ENCODE results near the gene LMF1. TPM values are rescaled to one million over a fixed set of nuclear protein-coding genes. Genes with fewer than 3 reads are reported as not detected.
"Not testable (repeated sequence)": the region's sequence is repeated elsewhere in the genome, so short reads cannot be mapped to it uniquely, and the experiment has no call there.

Gene LMF1
- polyA plus RNA-seq, 4 donors: 14.6 to 26.5 (median 21.0) TPM

- no peak for DNase-seq (ENCODE audit: low read depth in 4 of 4, low spot score in 2 of 4)
Observed at GRCh38 chr16:898761-899682, 71.8 kb downstream of the LMF1 start.

GRCh38 chr16:898216-898615 lies 72.6 kb downstream of the LMF1 start:
- no peak for DNase-seq (ENCODE audit: low read depth in 4 of 4, low spot score in 2 of 4)

- DNase-seq (ENCODE audit: low read depth in 4 of 4, low spot score in 2 of 4): no peak
Observed at GRCh38 chr16:897701-898100, 73.1 kb downstream of the LMF1 start.

GRCh38 chr16:897200-897543 lies 73.6 kb downstream of the LMF1 start:
- DNase-seq (ENCODE audit: low read depth in 4 of 4, low spot score in 2 of 4): no peak

GRCh38 chr16:896261-897199 lies 74.3 kb downstream of the LMF1 start:
- DNase-seq (ENCODE audit: low read depth in 4 of 4, low spot score in 2 of 4): no peak

GRCh38 chr16:895371-895770 lies 75.4 kb downstream of the LMF1 start:
- DNase-seq (ENCODE audit: low read depth in 4 of 4, low spot score in 2 of 4): no peak

GRCh38 chr16:894841-895240 lies 75.9 kb downstream of the LMF1 start:
- no peak for DNase-seq (ENCODE audit: low read depth in 4 of 4, low spot score in 2 of 4)

GRCh38 chr16:894136-894535 lies 76.6 kb downstream of the LMF1 start:
- DNase-seq (ENCODE audit: low read depth in 4 of 4, low spot score in 2 of 4): no peak

GRCh38 chr16:893360-893759 lies 77.4 kb downstream of the LMF1 start:
- DNase-seq (ENCODE audit: low read depth in 4 of 4, low spot score in 2 of 4): no peak

- DNase-seq (ENCODE audit: low read depth in 4 of 4, low spot score in 2 of 4): no peak
Observed at GRCh38 chr16:892536-893255, 78.1 kb downstream of the LMF1 start.

GRCh38 chr16:892006-892405 lies 78.8 kb downstream of the LMF1 start:
- no peak for DNase-seq (ENCODE audit: low read depth in 4 of 4, low spot score in 2 of 4)

GRCh38 chr16:891353-891740 lies 79.4 kb downstream of the LMF1 start:
- no peak for DNase-seq (ENCODE audit: low read depth in 4 of 4, low spot score in 2 of 4)

- no peak for DNase-seq (ENCODE audit: low read depth in 4 of 4, low spot score in 2 of 4)
Observed at GRCh38 chr16:890716-891352, 80.0 kb downstream of the LMF1 start.

GRCh38 chr16:890217-890616 lies 80.6 kb downstream of the LMF1 start:
- DNase-seq (ENCODE audit: low read depth in 4 of 4, low spot score in 2 of 4): no peak

- DNase-seq (ENCODE audit: low read depth in 4 of 4, low spot score in 2 of 4): no peak
Observed at GRCh38 chr16:889586-889985, 81.2 kb downstream of the LMF1 start.

- no peak for DNase-seq (ENCODE audit: low read depth in 4 of 4, low spot score in 2 of 4)
Observed at GRCh38 chr16:888901-889570, 81.7 kb downstream of the LMF1 start.

- DNase-seq (ENCODE audit: low read depth in 4 of 4, low spot score in 2 of 4): not testable (repeated sequence)
Observed at GRCh38 chr16:888456-888855, 82.3 kb downstream of the LMF1 start.

GRCh38 chr16:887846-888245 lies 82.9 kb downstream of the LMF1 start:
- DNase-seq (ENCODE audit: low read depth in 4 of 4, low spot score in 2 of 4): no peak

GRCh38 chr16:886802-887731 lies 83.7 kb downstream of the LMF1 start:
- DNase-seq (ENCODE audit: low read depth in 4 of 4, low spot score in 2 of 4): no peak

Data from left renal cortex interstitium (tissue), 4 donors.